Panc1 (cell line): Measurements from ENCODE around the gene RPL35.

Experiments used
- CTCF ChIP-seq: fragments of 450-650 bp; IDR thresholded peaks from 2 replicates; pipeline ENCODE4 v1.5.1; 2017; ENCODE audit warnings: mild to moderate bottlenecking
- POLR2AphosphoS5 ChIP-seq: IDR thresholded peaks from 2 replicates; pipeline ENCODE4 v1.6.1; 2012; ENCODE audit warnings: mild to moderate bottlenecking, low read depth, low read length, moderate library complexity

- no peak for TF ChIP-seq CTCF
- TF ChIP-seq POLR2AphosphoS5, result no peak
These were observed 9.0 kb upstream of the RPL35 start for GRCh38 chr9:124870723-124871122.
